Measurements from ENCODE around the gene PIGU.
"Not testable (repeated sequence)": the region's sequence is repeated elsewhere in the genome, so short reads cannot be mapped to it uniquely, and the experiment has no call there.

Gene PIGU

DNA sequence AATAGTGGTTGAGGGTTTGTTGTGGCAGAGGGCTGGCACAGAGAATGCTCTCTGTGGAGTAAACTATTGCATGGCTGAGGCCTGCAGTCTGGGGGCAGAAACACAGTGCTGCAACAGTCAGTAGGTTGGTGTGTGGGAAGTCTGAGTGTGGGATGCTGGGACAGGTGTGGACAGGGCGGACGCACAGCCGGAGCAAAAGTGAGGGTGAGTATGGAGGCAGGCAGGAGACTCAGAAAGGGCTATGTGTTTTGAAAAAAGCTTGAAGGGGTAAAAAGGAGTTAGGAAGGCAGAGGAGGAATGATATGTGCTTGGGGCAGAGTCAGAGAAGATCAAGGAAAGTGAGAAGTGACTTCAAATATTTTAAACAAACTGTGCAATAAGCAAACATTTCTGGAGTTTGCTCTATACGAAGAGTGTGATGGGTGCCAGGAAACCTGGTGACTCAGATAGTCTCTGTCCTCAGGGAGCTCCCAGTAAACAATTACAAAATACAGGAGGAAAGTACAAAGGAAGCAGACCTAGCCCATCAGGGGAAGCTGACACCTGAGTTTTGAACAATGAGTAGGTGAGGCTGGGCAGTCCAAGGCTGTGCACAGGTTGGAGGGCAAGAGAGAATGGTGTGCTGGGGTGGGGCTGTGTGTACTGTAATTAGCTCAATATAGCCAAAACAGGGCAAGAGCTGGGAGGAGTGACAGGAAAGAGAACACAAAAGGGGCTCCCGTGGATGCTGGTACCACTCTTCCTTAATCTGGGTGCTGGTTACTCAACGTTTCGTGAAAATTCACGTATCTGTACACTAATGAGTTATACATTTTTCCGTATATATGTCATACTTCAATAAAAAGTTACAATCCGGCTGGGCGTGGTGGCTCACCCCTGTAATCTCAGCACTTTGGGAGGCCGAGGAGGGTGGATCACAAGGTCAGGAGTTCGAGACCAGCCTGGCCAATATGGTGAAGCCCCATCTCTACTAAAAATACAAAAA, 55.2 kb downstream of the PIGU start:
- no peak for DNase-seq (ENCODE audit: low spot score)

GRCh38 chr20:34621036-34621343, 55.9 kb downstream of the PIGU start:
- DNase-seq (ENCODE audit: low spot score): no peak

DNA sequence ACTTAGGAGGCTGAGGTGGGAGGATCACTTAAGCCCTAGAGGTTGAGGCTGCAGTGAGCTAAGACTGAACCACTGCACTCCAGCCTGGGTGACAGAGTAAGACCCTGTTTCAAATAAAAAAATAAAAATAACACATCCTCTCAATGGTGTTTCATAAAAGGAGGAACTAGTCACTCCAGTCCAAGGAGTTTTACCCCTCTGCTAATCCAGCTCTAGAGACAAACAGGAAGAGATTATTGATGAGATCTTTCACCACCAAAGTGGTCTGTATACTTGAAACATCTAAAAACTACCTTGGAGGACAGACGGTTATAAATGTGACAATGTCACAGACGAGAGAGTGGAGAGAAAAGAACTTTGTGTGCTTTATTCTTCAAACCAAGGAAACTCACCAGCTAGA, 58.2 kb downstream of the PIGU start:
- DNase-seq (ENCODE audit: low spot score): no peak

- DNase-seq (ENCODE audit: low spot score): not testable (repeated sequence)
Measured at GRCh38 chr20:34616913-34617312, 60.0 kb downstream of the PIGU start.

DNA sequence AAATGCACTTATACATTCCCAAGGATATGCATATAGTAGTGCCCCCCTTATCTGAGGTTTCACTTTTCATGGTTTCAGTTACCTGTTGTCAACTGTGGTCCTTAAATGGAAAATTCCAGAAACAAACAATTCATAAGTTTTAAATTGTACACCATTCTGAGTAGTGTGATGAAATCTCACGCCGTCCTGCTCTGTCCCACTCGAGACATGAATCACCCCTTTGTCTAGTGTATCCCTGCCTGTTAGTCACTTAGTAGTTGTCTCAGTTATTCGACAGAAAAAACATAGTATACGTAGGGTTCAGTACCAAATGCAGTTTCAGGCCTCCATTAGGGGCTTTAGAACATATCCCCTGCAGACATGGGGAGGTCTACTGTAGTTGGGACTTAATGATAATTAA, 61.4 kb downstream of the PIGU start:
- no peak for DNase-seq (ENCODE audit: low spot score)

DNA sequence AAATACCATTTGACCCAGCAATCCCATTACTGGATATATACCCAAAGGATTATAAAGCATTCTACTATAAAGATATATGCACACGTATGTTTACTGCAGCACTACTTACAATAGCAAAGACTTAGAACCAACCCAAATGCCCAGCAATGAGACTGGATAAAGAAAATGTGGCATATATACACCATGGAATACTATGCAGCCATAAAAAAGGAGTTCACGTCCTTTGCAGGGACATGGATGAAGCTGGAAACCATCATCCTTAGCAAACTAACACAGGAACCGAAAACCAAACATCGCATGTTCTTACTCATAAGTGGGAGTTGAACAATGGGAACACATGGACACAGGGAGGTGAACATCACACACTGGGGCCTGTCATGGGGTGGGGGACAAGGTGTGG, 64.9 kb downstream of the PIGU start:
- not testable (repeated sequence) for DNase-seq (ENCODE audit: low spot score)

GRCh38 chr20:34607066-34607465, 69.8 kb downstream of the PIGU start:
- no peak for DNase-seq (ENCODE audit: low spot score)

- no peak for DNase-seq (ENCODE audit: low spot score)
Measured at GRCh38 chr20:34604980-34605788, 71.7 kb downstream of the PIGU start.

GRCh38 chr20:34600892-34601653, 75.8 kb downstream of the PIGU start:
- DNase-seq (ENCODE audit: low spot score): no peak

GRCh38 chr20:34595377-34596184, 81.3 kb downstream of the PIGU start:
- no peak for DNase-seq (ENCODE audit: low spot score)

DNA sequence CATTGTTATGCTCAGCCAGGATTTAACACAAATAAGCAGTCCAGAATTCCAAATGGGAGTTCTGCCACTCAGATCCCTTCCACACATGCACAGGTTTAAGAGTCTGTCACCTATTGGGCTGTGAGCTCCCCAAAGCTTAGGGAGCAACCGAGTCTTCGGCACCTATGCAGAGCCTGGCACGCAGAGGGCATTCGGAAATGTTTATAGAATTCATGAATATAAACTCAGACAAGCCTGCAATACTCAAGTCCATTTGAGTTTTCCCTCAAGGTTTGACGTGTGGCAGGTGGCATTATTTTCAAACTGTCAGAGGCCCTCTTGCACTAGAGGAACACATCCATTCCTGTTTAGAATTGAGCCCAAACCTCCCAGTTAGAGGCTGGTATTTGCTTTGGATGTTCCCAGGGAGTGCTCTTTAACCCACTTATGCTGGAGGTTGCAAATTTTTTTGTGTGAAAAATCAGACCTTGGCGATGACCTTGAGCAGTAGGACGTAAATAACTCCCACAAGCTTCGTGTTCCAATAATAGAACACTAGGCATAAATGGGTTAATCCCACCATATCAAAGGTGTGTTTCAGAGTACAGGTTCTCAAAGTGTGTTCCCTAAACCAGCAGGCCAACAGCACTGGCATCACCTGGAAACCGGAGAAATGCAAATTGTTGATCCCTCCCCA, 90.3 kb downstream of the PIGU start:
- no peak for DNase-seq (ENCODE audit: low spot score)

DNA sequence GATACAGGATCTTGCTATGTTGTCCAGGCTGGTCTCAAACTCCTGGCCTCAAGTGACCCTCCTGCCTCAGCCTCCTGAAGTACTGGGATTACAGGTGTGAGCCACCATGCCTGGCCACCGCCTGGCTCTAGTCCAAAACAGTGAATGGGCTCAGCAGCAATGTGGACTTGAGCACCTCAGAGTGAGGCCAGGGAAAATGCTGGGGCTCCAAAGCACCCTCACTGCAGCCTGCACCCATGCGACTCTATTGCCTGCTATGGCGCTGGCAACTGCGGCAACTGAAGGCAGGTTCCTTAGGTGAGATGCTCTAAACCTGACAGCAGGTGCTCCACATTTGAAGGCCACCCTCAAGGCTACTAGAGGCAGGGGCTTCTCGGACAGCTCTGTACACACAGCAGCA, 91.9 kb downstream of the PIGU start:
- DNase-seq (ENCODE audit: low spot score): no peak

- no peak for DNase-seq (ENCODE audit: low spot score)
Measured at GRCh38 chr20:34583544-34583943, 93.3 kb downstream of the PIGU start.

DNA sequence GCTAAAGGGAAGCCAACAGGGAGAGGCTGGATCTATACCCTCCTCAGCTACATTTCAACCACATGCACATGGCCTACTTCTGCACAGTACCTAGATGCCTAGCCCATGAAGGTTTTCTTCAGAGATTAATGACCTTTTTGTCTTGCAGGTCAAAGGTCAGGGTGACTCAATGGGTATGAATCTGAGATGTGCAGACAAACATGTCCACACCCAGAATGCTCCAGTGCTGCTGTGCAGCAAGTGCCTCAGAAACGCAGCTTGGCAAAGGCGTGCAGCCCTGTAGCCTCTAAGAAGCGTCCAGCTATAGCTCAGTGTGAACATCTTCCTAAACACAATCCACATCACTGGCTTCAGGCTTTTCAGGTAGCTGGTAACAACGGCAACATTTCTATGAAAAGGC, 94.0 kb downstream of the PIGU start:
- DNase-seq (ENCODE audit: low spot score): no peak

- no peak for DNase-seq (ENCODE audit: low spot score)
Measured at GRCh38 chr20:34582221-34582620, 94.7 kb downstream of the PIGU start.

GRCh38 chr20:34581341-34582184, 95.3 kb downstream of the PIGU start:
- no peak for DNase-seq (ENCODE audit: low spot score)

GRCh38 chr20:34579979-34580940, 96.6 kb downstream of the PIGU start:
- no peak for DNase-seq (ENCODE audit: low spot score)

DNA sequence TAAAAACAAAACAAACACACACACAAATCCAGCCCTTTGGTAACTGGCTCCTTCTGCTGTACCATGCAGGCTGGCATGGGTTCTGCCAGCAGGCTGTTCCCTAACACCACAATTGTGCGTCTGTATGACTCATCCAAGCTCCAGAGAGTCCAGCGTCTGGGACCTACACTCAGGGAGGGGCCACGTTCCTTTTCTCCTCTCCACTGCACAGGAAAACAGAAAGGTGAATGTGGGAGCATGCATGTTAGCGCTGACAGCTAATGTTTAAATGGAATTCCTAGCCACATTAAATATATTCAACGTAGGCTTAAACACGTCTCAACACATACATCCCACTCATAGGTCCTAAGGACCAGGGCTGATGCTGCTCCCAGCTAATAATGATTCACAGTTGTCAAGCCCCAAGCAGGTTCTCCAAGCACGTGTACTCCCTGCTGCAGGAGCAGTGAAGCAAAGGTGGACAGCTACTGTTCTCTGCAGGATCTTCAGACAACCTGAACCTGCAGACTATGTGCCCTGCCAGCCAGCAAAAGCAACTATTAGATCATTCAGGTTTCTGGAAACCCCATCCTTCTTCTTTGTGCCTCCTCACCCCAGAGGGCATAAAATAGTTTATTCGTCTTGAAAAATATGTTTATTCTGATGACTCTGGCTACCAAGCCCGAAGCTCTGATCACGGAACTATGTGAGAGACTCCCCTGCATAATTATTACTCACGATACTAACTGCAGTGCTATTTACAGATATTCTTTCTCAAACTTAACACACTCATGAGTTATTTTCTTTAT, 97.5 kb downstream of the PIGU start:
- no peak for DNase-seq (ENCODE audit: low spot score)
